ENCODE data around the gene RBFOX2. TPM values are rescaled to one million over a fixed set of nuclear protein-coding genes. Genes with fewer than 3 reads are reported as not detected.
A peak's percentile ranks its signal among the peaks of the same experiment; 100 is the strongest.

RBFOX2 gene
- total RNA-seq, 1 donor from 2014 or later: 58.1 TPM

DNA sequence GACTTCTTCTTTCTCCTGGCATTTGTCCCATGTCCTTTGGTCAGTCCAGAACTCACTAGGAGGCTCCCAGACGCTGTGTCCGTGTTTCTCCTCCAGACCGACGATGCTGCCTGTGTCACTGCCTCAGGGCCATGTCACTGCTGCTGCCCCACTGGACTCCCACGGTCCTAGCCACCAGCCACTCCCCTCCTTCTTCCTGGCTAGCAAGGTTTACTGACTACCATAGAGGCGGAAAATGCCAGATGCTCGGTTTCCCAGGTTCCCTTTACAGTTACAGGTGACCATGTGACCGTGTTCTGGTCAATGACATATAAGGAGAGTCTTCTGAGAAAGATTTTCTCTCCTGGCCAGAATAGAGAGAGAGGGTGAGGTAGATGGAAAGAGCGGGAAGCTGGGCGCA lies 40.7 kb upstream of the RBFOX2 start:
- H3K27me3 ChIP-seq: no peaks in the 10 kb centered on the region
- intact Hi-C loops (cut with DNase I): loop anchor here (5.0 kb wide), 2 partner anchors 227 to 442 kb away; no protein-coding TSS in a partner anchor
- no peak for DNase-seq (ENCODE audit: low spot score in 2 of 2)
- H3K4me3 ChIP-seq: no peak overlapping the region
- peaks cover 0 to 3% of the 10 kb centered on the region in 2 donors for H3K4me1 ChIP-seq
- TF ChIP-seq, protein P1, sequence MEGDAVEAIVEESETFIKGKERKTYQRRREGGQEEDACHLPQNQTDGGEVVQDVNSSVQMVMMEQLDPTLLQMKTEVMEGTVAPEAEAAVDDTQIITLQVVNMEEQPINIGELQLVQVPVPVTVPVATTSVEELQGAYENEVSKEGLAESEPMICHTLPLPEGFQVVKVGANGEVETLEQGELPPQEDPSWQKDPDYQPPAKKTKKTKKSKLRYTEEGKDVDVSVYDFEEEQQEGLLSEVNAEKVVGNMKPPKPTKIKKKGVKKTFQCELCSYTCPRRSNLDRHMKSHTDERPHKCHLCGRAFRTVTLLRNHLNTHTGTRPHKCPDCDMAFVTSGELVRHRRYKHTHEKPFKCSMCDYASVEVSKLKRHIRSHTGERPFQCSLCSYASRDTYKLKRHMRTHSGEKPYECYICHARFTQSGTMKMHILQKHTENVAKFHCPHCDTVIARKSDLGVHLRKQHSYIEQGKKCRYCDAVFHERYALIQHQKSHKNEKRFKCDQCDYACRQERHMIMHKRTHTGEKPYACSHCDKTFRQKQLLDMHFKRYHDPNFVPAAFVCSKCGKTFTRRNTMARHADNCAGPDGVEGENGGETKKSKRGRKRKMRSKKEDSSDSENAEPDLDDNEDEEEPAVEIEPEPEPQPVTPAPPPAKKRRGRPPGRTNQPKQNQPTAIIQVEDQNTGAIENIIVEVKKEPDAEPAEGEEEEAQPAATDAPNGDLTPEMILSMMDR (IDR thresholded peaks at IDR 0.05): no peak
- H3K27ac ChIP-seq: no peak overlapping the region
- H3K36me3 ChIP-seq: no peaks in the 10 kb centered on the region
- H3K9me3 ChIP-seq: no peaks in the 10 kb centered on the region

DNA sequence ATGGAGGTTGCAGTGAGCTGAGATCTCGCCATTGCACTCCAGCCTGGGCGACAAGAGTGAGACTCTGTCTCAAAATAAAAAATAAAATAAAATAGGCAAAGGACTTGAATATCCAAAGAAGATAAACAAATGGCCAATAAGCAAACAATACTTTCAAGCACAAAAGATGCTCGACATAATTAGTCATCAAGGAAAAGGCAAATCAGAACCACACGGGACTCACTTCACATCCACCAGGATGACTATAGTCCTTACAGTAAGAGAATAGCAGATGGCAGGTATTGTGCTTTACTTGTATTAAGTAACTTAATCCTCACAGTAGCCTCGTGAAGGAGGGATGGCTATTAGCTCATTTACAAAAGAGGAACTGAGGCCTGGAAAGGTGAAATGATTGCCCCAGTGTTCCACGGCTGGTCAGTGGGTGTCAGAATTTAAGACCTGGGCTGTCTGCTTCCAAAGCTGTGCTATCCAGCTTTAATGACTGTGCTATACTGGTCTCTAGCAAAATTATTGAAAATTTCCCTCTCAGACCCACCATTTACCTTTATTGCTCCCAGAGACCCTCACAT lies 40.2 kb upstream of the RBFOX2 start:
- intact Hi-C loops (cut with DNase I): loop anchor here (5.0 kb wide), 2 partner anchors 227 to 442 kb away; no protein-coding TSS in a partner anchor
- peaks cover 0 to 3% of the 10 kb centered on the region in 2 donors for H3K4me1 ChIP-seq
- TF ChIP-seq, protein P1 (IDR thresholded peaks at IDR 0.05): no peak
- no peaks in the 10 kb centered on the region for H3K36me3 ChIP-seq
- no peaks in the 10 kb centered on the region for H3K27me3 ChIP-seq
- no peak overlapping the region for H3K4me3 ChIP-seq
- no peak for DNase-seq (ENCODE audit: low spot score in 2 of 2)
- H3K9me3 ChIP-seq: no peaks in the 10 kb centered on the region
- H3K27ac ChIP-seq: no peak overlapping the region

DNA sequence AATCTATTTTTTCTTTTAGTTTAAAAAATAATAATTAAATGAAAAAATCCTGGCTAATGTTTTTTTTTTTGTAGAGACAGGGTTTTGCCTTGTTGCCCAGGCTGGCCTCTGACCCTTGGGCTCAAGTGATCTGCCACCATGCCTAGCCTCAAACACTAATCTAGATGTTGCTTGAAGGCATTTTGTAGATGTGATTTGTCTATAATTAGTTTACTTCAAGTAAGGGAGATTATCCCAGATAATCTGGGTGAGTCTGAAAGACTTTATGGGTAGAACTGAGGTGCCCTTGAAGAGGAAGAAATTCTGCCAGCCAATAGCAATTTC lies 38.6 kb upstream of the RBFOX2 start:
- Histone ChIP-seq H3K4me3 (no peak overlapping the region), H3K9me3 (no peaks in the 10 kb centered on the region), H3K4me1 (peaks cover 0 to 3% of the 10 kb centered on the region in 2 donors), H3K27me3 (no peaks in the 10 kb centered on the region), H3K36me3 (no peaks in the 10 kb centered on the region), H3K27ac (no peak overlapping the region)
- intact Hi-C loops (cut with DNase I): loop anchor here (5.0 kb wide), 2 partner anchors 225 to 440 kb away; no protein-coding TSS in a partner anchor
- TF ChIP-seq, protein P1 (IDR thresholded peaks at IDR 0.05): no peak
- no peak for DNase-seq (ENCODE audit: low spot score in 2 of 2)

DNA sequence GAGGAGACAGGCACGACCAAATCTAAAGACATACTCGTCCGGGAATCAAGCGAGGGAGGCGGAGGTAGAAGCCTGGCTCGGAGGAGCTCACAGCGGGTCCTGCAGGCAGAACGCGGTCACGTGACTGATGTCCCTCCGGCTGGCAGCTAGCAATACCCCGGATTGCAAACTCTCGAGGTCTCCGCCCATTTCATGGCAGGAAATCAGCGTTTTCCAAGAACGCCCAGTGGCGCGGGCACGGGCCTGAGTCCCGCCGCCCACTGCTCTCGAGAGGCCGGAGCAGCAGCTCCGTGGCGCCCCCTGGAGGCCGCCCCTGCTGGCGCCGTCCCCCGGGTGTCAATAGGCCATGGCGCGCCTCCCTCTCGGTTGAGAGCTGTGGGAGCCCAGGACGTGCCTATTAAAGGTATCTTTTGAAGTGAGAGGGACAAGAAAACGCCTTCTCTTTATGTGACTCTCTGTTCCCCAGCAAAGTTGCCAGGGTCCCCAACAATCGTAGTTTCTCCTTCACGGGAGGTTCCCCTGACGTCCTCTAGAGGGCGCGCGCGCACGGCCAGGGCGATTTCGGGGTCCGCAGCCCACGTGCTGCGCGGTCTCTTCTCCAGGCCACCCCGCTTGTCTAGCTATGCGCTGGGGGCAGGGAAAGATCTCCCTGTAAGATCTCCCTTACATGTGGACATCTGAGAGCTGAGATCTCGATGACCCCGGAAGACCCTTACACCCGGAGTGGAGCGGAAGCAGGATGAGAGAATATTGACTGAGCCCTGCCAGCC lies 37.3 kb upstream of the RBFOX2 start:
- peak; percentile 77 to 97 for DNase-seq (ENCODE audit: low spot score in 2 of 2)
- Histone ChIP-seq H3K27ac (peak overlapping the region; percentile 83 to 87), H3K36me3 (no peaks in the 10 kb centered on the region), H3K27me3 (no peaks in the 10 kb centered on the region), H3K4me1 (peaks cover 0 to 3% of the 10 kb centered on the region in 2 donors), H3K4me3 (peak overlapping the region; percentile 61 to 64), H3K9me3 (no peaks in the 10 kb centered on the region)
- TF ChIP-seq, protein P1 (IDR thresholded peaks at IDR 0.05): peak; percentile 99 to 100 (median 99)
- intact Hi-C loops (cut with DNase I): loop anchor here (1.0 to 5.0 kb wide), 5 partner anchors 37 to 439 kb away; no protein-coding TSS in a partner anchor

DNA sequence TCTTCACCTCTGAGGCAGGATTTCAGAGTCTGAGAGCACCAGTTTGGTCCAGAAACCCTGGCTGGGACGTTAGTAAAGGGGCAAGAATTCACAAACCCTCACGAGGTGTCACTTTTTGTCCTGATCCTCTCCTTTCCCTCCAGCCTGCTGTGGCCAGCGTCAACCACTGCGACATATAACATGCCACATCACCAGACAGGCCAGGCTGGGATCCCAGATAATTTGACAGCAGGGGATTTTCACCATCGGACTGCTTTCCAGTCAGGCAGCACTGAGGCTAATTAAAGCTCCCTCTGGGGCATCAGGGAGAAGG lies 36.8 kb upstream of the RBFOX2 start:
- H3K4me1 ChIP-seq: peaks cover 0 to 3% of the 10 kb centered on the region in 2 donors
- intact Hi-C loops (cut with DNase I): loop anchor here (5.0 kb wide), 2 partner anchors 223 to 438 kb away; no protein-coding TSS in a partner anchor
- peak overlapping the region; percentile 83 to 87 for H3K27ac ChIP-seq
- H3K4me3 ChIP-seq: peak overlapping the region; percentile 61 to 64
- TF ChIP-seq, protein P1 (IDR thresholded peaks at IDR 0.05): no peak
- no peaks in the 10 kb centered on the region for H3K27me3 ChIP-seq
- no peaks in the 10 kb centered on the region for H3K9me3 ChIP-seq
- DNase-seq (ENCODE audit: low spot score in 2 of 2): no peak
- H3K36me3 ChIP-seq: no peaks in the 10 kb centered on the region

All from ascending aorta (tissue), 2 donors.